Gastroesophageal sphincter (tissue), 3 donors: ENCODE data around the gene DNAJA3.

Experiments
- POLR2A ChIP-seq, 2 donors: fragments of 450-650 bp; IDR thresholded peaks; one replicate each; pipeline ENCODE4 v1.6.1; 2017; ENCODE audit warnings: antibody characterized with exemption in 2 of 2, mild to moderate bottlenecking in 2 of 2, moderate library complexity in 1 of 2
- TF ChIP-seq, protein P1 (sequence below), 4 experiments: fragments of 200-600 bp in 2 of 4; fragments of 450-650 bp in 2 of 4; sonication (generic) in 1 of 4; IDR thresholded peaks; one replicate each; pipeline ENCODE4 v1.5.1; 2017 to 2019; ENCODE audit warnings: antibody characterized with exemption in 4 of 4, mild to moderate bottlenecking in 2 of 4, moderate library complexity in 2 of 4

DNA sequence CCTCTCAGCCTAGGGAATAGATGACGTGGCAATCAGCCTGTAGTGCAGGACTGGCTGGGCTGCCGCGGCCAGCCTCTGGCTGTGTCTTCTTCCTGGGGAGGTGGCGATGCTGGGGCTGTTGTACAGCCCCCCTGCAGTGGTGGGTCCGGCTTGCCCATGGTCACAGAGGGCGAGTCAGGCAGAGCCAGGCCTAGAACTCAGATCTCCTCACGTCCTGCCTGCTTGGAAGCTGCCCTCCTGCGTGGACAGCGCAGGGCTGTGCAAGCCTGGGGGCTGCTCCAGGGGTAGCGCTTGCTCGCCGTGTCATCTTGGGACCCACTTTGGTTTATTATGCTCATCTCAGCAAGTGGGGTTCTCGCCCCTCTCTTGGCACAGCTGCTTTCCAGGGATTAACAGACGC lies 29.4 kb downstream of the DNAJA3 start:
- TF ChIP-seq POLR2A (IDR thresholded peaks at IDR 0.05): no peak
- TF ChIP-seq, protein P1, sequence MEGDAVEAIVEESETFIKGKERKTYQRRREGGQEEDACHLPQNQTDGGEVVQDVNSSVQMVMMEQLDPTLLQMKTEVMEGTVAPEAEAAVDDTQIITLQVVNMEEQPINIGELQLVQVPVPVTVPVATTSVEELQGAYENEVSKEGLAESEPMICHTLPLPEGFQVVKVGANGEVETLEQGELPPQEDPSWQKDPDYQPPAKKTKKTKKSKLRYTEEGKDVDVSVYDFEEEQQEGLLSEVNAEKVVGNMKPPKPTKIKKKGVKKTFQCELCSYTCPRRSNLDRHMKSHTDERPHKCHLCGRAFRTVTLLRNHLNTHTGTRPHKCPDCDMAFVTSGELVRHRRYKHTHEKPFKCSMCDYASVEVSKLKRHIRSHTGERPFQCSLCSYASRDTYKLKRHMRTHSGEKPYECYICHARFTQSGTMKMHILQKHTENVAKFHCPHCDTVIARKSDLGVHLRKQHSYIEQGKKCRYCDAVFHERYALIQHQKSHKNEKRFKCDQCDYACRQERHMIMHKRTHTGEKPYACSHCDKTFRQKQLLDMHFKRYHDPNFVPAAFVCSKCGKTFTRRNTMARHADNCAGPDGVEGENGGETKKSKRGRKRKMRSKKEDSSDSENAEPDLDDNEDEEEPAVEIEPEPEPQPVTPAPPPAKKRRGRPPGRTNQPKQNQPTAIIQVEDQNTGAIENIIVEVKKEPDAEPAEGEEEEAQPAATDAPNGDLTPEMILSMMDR (IDR thresholded peaks at IDR 0.05): no peak
